K562 (cell line): ENCODE data around the gene FN3KRP. TPM values are rescaled to one million over a fixed set of nuclear protein-coding genes. Genes with fewer than 3 reads are reported as not detected.

ENCODE experiments used
- ATAC-seq: fragments of 200-7000 bp; cut with Tn5 transposase; 3 replicates; pipeline ENCODE4 v1.9.1; 2020; ENCODE audit warnings: moderate library complexity
- BruUV-seq: library from RNA; stranded (reverse); fragments of 400-500 nt; replicated peaks from 2 replicates; lab custom pipeline; 2021; lab: Mats Ljungman, UMichigan
- CTCF ChIA-PET: fragments of 300-600 bp; formaldehyde crosslinking; extraction: SDS; loops from one replicate; lab custom pipeline; 2021; ENCODE audit warnings: low intra/inter-chr PET ratio; lab: Yijun Ruan, JAX
- POLR2A ChIA-PET: fragments of 300-600, 350-650 bp; sonication (Branson Sonifier 250); formaldehyde crosslinking; extraction: SDS; loops from one replicate; lab custom pipeline; 2021; ENCODE audit warnings: antibody characterized with exemption, inconsistent platforms; lab: Yijun Ruan, JAX
- DNase-seq, 4 experiments: peaks; one replicate each; pipeline versions ENCODE4 v3.0.0 to v3.0.0-alpha.2; 2011 to 2018; ENCODE audit warnings: low spot score in 3 of 4, mixed read lengths in 3 of 4; ENCODE audit errors: extremely low read depth in 1 of 4
- FAIRE-seq: peaks from 2 replicates; lab custom pipeline; 2011; peaks lifted over from hg19 to GRCh38; lab: Jason Lieb, UNC
- H2AFZ ChIP-seq: 2 replicates; pipeline ENCODE4 v1.6.0; 2011; ENCODE audit warnings: low read depth, low read length, control low read depth, inconsistent platforms
- H3K27ac ChIP-seq: fragments of 200-600 bp; 3 replicates; pipeline ENCODE4 v1.8.0; 2011; ENCODE audit warnings: low read depth, mild to moderate bottlenecking, control low read depth, inconsistent platforms, low read length, moderate library complexity, mixed read lengths; ENCODE audit errors: extremely low read depth
- H3K27me3 ChIP-seq, 2 experiments: fragments of 300-600 bp in 1 of 2; 2 replicates in 1 of 2; 3 replicates in 1 of 2; pipeline versions ENCODE4 v1.6.0 to v1.8.0; 2011; ENCODE audit warnings: inconsistent platforms in 2 of 2, low read length in 2 of 2, mild to moderate bottlenecking in 1 of 2, mixed read lengths in 1 of 2, moderate library complexity in 1 of 2; ENCODE audit not compliant: control insufficient read depth in 2 of 2, insufficient read depth in 2 of 2
- H3K36me3 ChIP-seq: fragments of 300-600 bp; 3 replicates; pipeline ENCODE4 v1.8.0; 2011; ENCODE audit warnings: mild to moderate bottlenecking, low read length, inconsistent platforms; ENCODE audit not compliant: control insufficient read depth, insufficient read depth
- H3K4me1 ChIP-seq, 2 experiments: fragments of 200-600 bp in 1 of 2; replicated peaks in 1 of 2; 2 replicates in 1 of 2; 3 replicates in 1 of 2; pipeline versions ENCODE4 v1.5.1 to v1.8.0; 2011; ENCODE audit warnings: inconsistent platforms in 2 of 2, low read length in 2 of 2, mild to moderate bottlenecking in 1 of 2, mixed read lengths in 1 of 2, moderate library complexity in 1 of 2; ENCODE audit not compliant: control insufficient read depth in 2 of 2, insufficient read depth in 2 of 2
- H3K4me2 ChIP-seq: 2 replicates; pipeline ENCODE4 v1.6.1; 2011; ENCODE audit warnings: low read length, control low read depth, inconsistent platforms, mixed read lengths; ENCODE audit not compliant: insufficient read depth
- H3K4me3 ChIP-seq: fragments of 200-600 bp; sonication (generic), shearing (Covaris generic); 2 replicates; pipeline ENCODE4 v1.5.1; 2016; ENCODE audit warnings: control low read depth, inconsistent platforms
- H3K79me2 ChIP-seq: fragments of 200-600 bp; 3 replicates; pipeline ENCODE4 v1.8.0; 2011; ENCODE audit warnings: low read length, inconsistent platforms; ENCODE audit not compliant: control insufficient read depth, insufficient read depth
- H3K9ac ChIP-seq, 2 experiments: 2 replicates each; pipeline versions ENCODE4 v1.6.0 to v1.6.1; 2011; ENCODE audit warnings: low read depth in 2 of 2, low read length in 2 of 2, control low read depth in 1 of 2, inconsistent platforms in 1 of 2, mild to moderate bottlenecking in 1 of 2, mixed read lengths in 1 of 2; ENCODE audit not compliant: insufficient read depth in 1 of 2
- H3K9me1 ChIP-seq: one replicate; pipeline ENCODE4 v1.6.0; 2011; ENCODE audit warnings: inconsistent platforms, mild to moderate bottlenecking, low read length, moderate library complexity; ENCODE audit not compliant: control insufficient read depth, insufficient read depth
- H3K9me3 ChIP-seq: replicated peaks from 2 replicates; pipeline ENCODE4 v1.5.1; 2011; ENCODE audit warnings: low read depth, low read length, inconsistent platforms; ENCODE audit not compliant: control insufficient read depth, insufficient read depth
- H4K20me1 ChIP-seq: replicated peaks from 2 replicates; pipeline ENCODE4 v1.6.1; 2011; ENCODE audit warnings: low read length, inconsistent platforms, mixed read lengths; ENCODE audit not compliant: control insufficient read depth, insufficient read depth
- ADNP ChIP-seq: fragments of 200-800 bp; sonication (Bioruptor generic); IDR thresholded peaks from 2 replicates; pipeline ENCODE4 v1.6.1; 2016; ENCODE audit warnings: missing genetic modification characterization, missing compliant biosample characterization
- AFF4 ChIP-seq: sonication (generic); formaldehyde crosslinking; IDR thresholded peaks from 2 replicates; pipeline ENCODE4 v1.8.0; 2023; ENCODE audit warnings: mild to moderate bottlenecking, missing genetic modification reagents
- BCOR ChIP-seq: fragments of 450-650 bp; IDR thresholded peaks from 2 replicates; pipeline ENCODE4 v1.6.1; 2016
- CEBPB ChIP-seq: fragments of 450-650 bp; IDR thresholded peaks from 2 replicates; pipeline ENCODE4 v1.6.1; 2016; ENCODE audit warnings: missing genetic modification characterization, missing compliant biosample characterization
- DMBX1 ChIP-seq: fragments of 250-450 bp; sonication (Bioruptor Pico); IDR thresholded peaks from 2 replicates; pipeline ENCODE4 v1.8.0; 2022; ENCODE audit warnings: inconsistent platforms, mild to moderate bottlenecking, moderate library complexity, borderline replicate concordance
- E2F8 ChIP-seq: fragments of 450-650 bp; IDR thresholded peaks from 2 replicates; pipeline ENCODE4 v1.7.1; 2018; ENCODE audit warnings: mild to moderate bottlenecking, low read depth; ENCODE audit not compliant: partially characterized antibody
- MAFF ChIP-seq: IDR thresholded peaks from 2 replicates; pipeline ENCODE4 v1.6.1; 2012; ENCODE audit warnings: low read length, improper control_type of control experiment
- TEAD1 ChIP-seq, 2 experiments: fragments of 450-650 bp in 1 of 2; sonication (generic) in 1 of 2; formaldehyde crosslinking; IDR thresholded peaks; 2 replicates each; pipeline versions ENCODE4 v1.4.0 to v1.8.0; 2020 to 2022; ENCODE audit warnings: mild to moderate bottlenecking in 2 of 2, missing genetic modification reagents in 1 of 2
- VEZF1 ChIP-seq: fragments of 200-800 bp; sonication (Bioruptor generic); IDR thresholded peaks from 2 replicates; pipeline ENCODE4 v1.6.1; 2017; ENCODE audit warnings: missing genetic modification characterization, missing compliant biosample characterization
- ZFP36 ChIP-seq: fragments of 150-350 bp; IDR thresholded peaks from 2 replicates; pipeline ENCODE4 v1.6.1; 2018; ENCODE audit warnings: low read length, low read depth; ENCODE audit not compliant: partially characterized antibody
- WGBS: fragments of 100-300 bp; shearing (Covaris generic); methylation state at CpG from one replicate; pipeline ENCODE4 v1.1.6; 2016; ENCODE audit warnings: low coverage, mixed read lengths; ENCODE audit not compliant: insufficient coverage; ENCODE audit errors: missing lambda C conversion rate; 5-methylcytosine and 5-hydroxymethylcytosine counted together
- in situ Hi-C: fragments of 300-500 bp; cut with MboI; formaldehyde crosslinking; loops from 4 replicates; pipeline ENCODE4 v1.15.0; 2018; ENCODE audit warnings: inconsistent platforms, mixed read lengths
- intact Hi-C: fragments of 100-400 bp; cut with micrococcal nuclease; formaldehyde crosslinking; loops from 2 replicates; pipeline ENCODE4 v1.14.2; 2022
- polyA plus RNA-seq, 8 experiments: library from polyadenylated mRNA; depleted of rRNA in 4 of 8; stranded (reverse) in 5 of 8; unstranded in 3 of 8; fragments of >200 nt; fragmentation: Nextera tagmentation in 2 of 8; fragmentation: Illumina TruSeq in 1 of 8; extraction: Ambion mirVana in 2 of 8; extraction: Trizol in 1 of 8; gene quantifications; 2 replicates each; pipeline versions ENCODE4 v1.2.1 to v1.2.3, GENCODE V29; 2011 to 2014; ENCODE audit warnings: inconsistent platforms in 1 of 8, missing spikeins in 1 of 8
- total RNA-seq, 7 experiments: library from RNA; depleted of rRNA in 6 of 7; stranded (reverse); fragments of >200 nt in 6 of 7; fragmentation: Illumina TruSeq in 2 of 7; extraction: Trizol in 2 of 7; gene quantifications; 2 replicates each; pipeline versions ENCODE4 v1.2.1 to v1.2.3, GENCODE V29; 2011 to 2021; ENCODE audit warnings: low replicate concordance in 1 of 7

The FN3KRP gene
- total and polyA plus RNA-seq, 9 of the 15 experiments (the other 6 are each of a cell fraction or from before 2014, with no cell fraction given) = 2.0 to 32.1 (median 24.9) TPM

GRCh38 chr17:82767041-82767754 is 50.7 kb downstream of the FN3KRP start (continued):
- TF ChIP-seq E2F8 = no peak
- no peak for TF ChIP-seq DMBX1 (CRISPR knock-in tag)

GRCh38 chr17:82769041-82769440 is 52.5 kb downstream of the FN3KRP start:
- TF ChIP-seq CEBPB = no peak
- no peak for TF ChIP-seq MAFF
- no peak for TF ChIP-seq ADNP (tag)
- TF ChIP-seq VEZF1 (CRISPR knock-in tag) = no peak
- no peak for TF ChIP-seq BCOR
- TF ChIP-seq TEAD1 (CRISPR knock-in tag; IDR thresholded peaks at IDR 0.05) = no peak
- no peak for TF ChIP-seq AFF4
- no peak for TF ChIP-seq ZFP36
- BruUV-seq = no TSS peak
- intact Hi-C loops = loop anchor here (5.0 kb wide), 1 partner anchor 417 kb away; no protein-coding TSS in a partner anchor

More at GRCh38 chr17:82769041-82769440, 52.5 kb downstream of the FN3KRP start:
- FAIRE-seq (no peak), ATAC-seq (no peak), DNase-seq (no peak)
- H3K4me2 ChIP-seq = no peak overlapping the region
- in situ Hi-C loops = no loop called here
- POLR2A ChIA-PET = no interaction called here
- H3K4me1 ChIP-seq = 0 out of 5 replicates have a peak, but pooled peaks cover 0 to 3% of the 10 kb centered on the region in 2 experiments
- H4K20me1 ChIP-seq = no peaks in the 10 kb centered on the region
- peaks cover 77% of the 10 kb centered on the region for H3K36me3 ChIP-seq
- WGBS = 93% methylated on average over 7 of the region's 7 CpGs
- no peak overlapping the region for H3K4me3 ChIP-seq
- H3K27me3 ChIP-seq = no peaks in the 10 kb centered on the region
- H3K9me1 ChIP-seq = no peaks in the 10 kb centered on the region
- no peaks in the 10 kb centered on the region for H3K9me3 ChIP-seq
- no peak overlapping the region for H3K9ac ChIP-seq
- CTCF ChIA-PET = interaction anchor here (0.6 kb wide), 1 partner anchor 122 kb away, joined by 3 read pairs; no protein-coding TSS in a partner anchor
- no peak overlapping the region for H2AFZ ChIP-seq
- no peak overlapping the region for H3K27ac ChIP-seq
- H3K79me2 ChIP-seq = no peaks in the 10 kb centered on the region
